Measurements from ENCODE around the gene DDX20. TPM values are rescaled to one million over a fixed set of nuclear protein-coding genes. Genes with fewer than 3 reads are reported as not detected.

Gene DDX20
- total and polyA plus RNA-seq, 8 donors, result 0.58 to 55.6 (median 9.6) TPM

DNA sequence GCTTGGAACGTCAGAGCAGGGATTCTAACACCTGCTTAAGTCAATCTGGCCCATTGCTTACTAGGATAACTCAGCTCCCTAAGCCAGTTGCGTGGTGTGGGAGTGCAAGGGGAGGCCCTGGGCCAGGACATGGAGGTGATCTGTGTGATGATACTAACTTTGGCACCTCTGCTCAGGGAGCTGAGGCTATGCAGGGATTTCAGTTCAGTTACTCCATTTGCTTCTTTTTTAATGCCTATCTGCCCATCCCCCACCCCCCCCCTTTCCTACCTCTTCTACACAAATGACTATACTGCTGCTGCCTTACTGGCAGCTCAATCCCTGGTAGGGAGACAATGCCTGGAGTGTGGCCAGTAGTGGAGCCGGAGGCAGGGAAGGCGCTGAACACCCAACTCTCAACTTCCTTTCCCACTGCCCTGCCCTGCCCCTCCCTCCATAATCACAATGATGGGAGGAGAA is 36.0 kb upstream of the DDX20 start:
- no peak overlapping the region for H3K4me3 ChIP-seq
- no peaks in the 10 kb centered on the region for H3K27me3 ChIP-seq
- peaks cover 7 to 55% (median 37%) of the 10 kb centered on the region in 4 donors for H3K4me1 ChIP-seq
- no peak for DNase-seq
- peaks cover 0 to 17% (median 5%) of the 10 kb centered on the region in 4 donors for H3K36me3 ChIP-seq
- H3K9me3 ChIP-seq, result no peaks in the 10 kb centered on the region
- 43 to 63% (median 57%) methylated on average over 4 of the region's 4 CpGs for WGBS, 5 donors
- peak overlapping the region in 2 of 5 donors; percentile 55 to 56 for H3K27ac ChIP-seq
- TF ChIP-seq, protein P1, sequence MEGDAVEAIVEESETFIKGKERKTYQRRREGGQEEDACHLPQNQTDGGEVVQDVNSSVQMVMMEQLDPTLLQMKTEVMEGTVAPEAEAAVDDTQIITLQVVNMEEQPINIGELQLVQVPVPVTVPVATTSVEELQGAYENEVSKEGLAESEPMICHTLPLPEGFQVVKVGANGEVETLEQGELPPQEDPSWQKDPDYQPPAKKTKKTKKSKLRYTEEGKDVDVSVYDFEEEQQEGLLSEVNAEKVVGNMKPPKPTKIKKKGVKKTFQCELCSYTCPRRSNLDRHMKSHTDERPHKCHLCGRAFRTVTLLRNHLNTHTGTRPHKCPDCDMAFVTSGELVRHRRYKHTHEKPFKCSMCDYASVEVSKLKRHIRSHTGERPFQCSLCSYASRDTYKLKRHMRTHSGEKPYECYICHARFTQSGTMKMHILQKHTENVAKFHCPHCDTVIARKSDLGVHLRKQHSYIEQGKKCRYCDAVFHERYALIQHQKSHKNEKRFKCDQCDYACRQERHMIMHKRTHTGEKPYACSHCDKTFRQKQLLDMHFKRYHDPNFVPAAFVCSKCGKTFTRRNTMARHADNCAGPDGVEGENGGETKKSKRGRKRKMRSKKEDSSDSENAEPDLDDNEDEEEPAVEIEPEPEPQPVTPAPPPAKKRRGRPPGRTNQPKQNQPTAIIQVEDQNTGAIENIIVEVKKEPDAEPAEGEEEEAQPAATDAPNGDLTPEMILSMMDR (IDR thresholded peaks at IDR 0.05), result no peak
- TF ChIP-seq POLR2AphosphoS5 (IDR thresholded peaks at IDR 0.05), result no peak
- TF ChIP-seq EP300 (IDR thresholded peaks at IDR 0.05), result no peak
- no peak for TF ChIP-seq POLR2A (IDR thresholded peaks at IDR 0.05)
- intact Hi-C loops (cut with DNase I; ENCODE audit: low total_unique reads), result loop anchor here (10.0 kb wide), 1 partner anchor 45 kb away; no protein-coding TSS in a partner anchor

- Histone ChIP-seq H3K4me1 (peaks cover 7 to 57% (median 40%) of the 10 kb centered on the region in 4 donors), H3K27me3 (no peaks in the 10 kb centered on the region), H3K9me3 (no peaks in the 10 kb centered on the region), H3K4me3 (no peak overlapping the region), H3K27ac (peak overlapping the region in 4 of 5 donors; percentile 22 to 56 (median 56)), H3K36me3 (peaks cover 0 to 14% (median 5%) of the 10 kb centered on the region in 4 donors)
- 55 to 67% (median 62%) methylated on average over 7 of the region's 7 CpGs for whole genome bisulfite sequencing, 5 donors
- no peak for TF ChIP-seq EP300 (IDR thresholded peaks at IDR 0.05)
- TF ChIP-seq POLR2A (IDR thresholded peaks at IDR 0.05), result no peak
- TF ChIP-seq, protein P1 (IDR thresholded peaks at IDR 0.05), result no peak
- no peak for TF ChIP-seq POLR2AphosphoS5 (IDR thresholded peaks at IDR 0.05)
- intact Hi-C loops (cut with DNase I; ENCODE audit: low total_unique reads), result no loop called here
- DNase-seq, result no peak
Measured at GRCh38 chr1:111720274-111720976, 35.3 kb upstream of the DDX20 start.

GRCh38 chr1:111720977-111721786 is 34.5 kb upstream of the DDX20 start:
- Histone ChIP-seq H3K36me3 (peaks cover 0 to 11% (median 5%) of the 10 kb centered on the region in 4 donors), H3K4me3 (no peak overlapping the region), H3K9me3 (no peaks in the 10 kb centered on the region), H3K27me3 (no peaks in the 10 kb centered on the region), H3K4me1 (peaks cover 7 to 63% (median 44%) of the 10 kb centered on the region in 4 donors), H3K27ac (peak overlapping the region in 4 of 5 donors; percentile 22 to 56 (median 56))
- intact Hi-C loops (cut with DNase I; ENCODE audit: low total_unique reads), result no loop called here
- DNase-seq, result no peak
- no peak for TF ChIP-seq EP300 (IDR thresholded peaks at IDR 0.05)
- no peak for TF ChIP-seq POLR2AphosphoS5 (IDR thresholded peaks at IDR 0.05)
- TF ChIP-seq, protein P1 (IDR thresholded peaks at IDR 0.05), result no peak
- TF ChIP-seq POLR2A (IDR thresholded peaks at IDR 0.05), result no peak
- 63 to 73% (median 68%) methylated on average over 10 of the region's 10 CpGs for WGBS, 5 donors

GRCh38 chr1:111723091-111723806 is 32.5 kb upstream of the DDX20 start:
- WGBS, 5 donors, result 63 to 77% (median 75%) methylated on average over 7 of the region's 7 CpGs
- no peaks in the 10 kb centered on the region for H3K9me3 ChIP-seq
- TF ChIP-seq POLR2AphosphoS5 (IDR thresholded peaks at IDR 0.05) (no peak), EP300 (IDR thresholded peaks at IDR 0.05) (no peak), POLR2A (IDR thresholded peaks at IDR 0.05) (no peak)
- TF ChIP-seq, protein P1 (IDR thresholded peaks at IDR 0.05), result no peak
- no peak for DNase-seq
- H3K4me1 ChIP-seq, result peaks cover 7 to 64% (median 45%) of the 10 kb centered on the region in 4 donors
- H3K27ac ChIP-seq, result no peak overlapping the region
- H3K27me3 ChIP-seq, result no peaks in the 10 kb centered on the region
- no peak overlapping the region for H3K4me3 ChIP-seq
- intact Hi-C loops (cut with DNase I; ENCODE audit: low total_unique reads), result no loop called here
- H3K36me3 ChIP-seq, result peaks cover 0 to 15% (median 10%) of the 10 kb centered on the region in 4 donors
